OCI-LY7 (cell line): Measurements from ENCODE around the gene KRT38. TPM values are rescaled to one million over a fixed set of nuclear protein-coding genes. Genes with fewer than 3 reads are reported as not detected.

ENCODE experiments used
- BruUV-seq: library from RNA; stranded (reverse); fragments of 400-500 nt; replicated peaks from 2 replicates; lab custom pipeline; 2021; lab: Mats Ljungman, UMichigan
- CTCF ChIA-PET: fragments of 300-600 bp; sonication (Branson Sonifier 250); formaldehyde crosslinking; loops from one replicate; lab custom pipeline; 2022; ENCODE audit warnings: antibody characterized with exemption; ENCODE audit not compliant: unreplicated experiment; lab: Charles Lee
- POLR2A ChIA-PET: fragments of 300-600 bp; sonication (Branson Sonifier 250); formaldehyde crosslinking; loops from one replicate; lab custom pipeline; 2022; ENCODE audit warnings: antibody characterized with exemption; lab: Charles Lee
- DNase-seq: peaks from one replicate; pipeline ENCODE4 v3.0.0-alpha.2; 2015; ENCODE audit warnings: low spot score
- H2AFZ ChIP-seq: fragments of 200-600 bp; sonication (generic), shearing (Covaris generic); 2 replicates; pipeline ENCODE4 v1.6.1; 2014; ENCODE audit warnings: mild to moderate bottlenecking, antibody characterized with exemption, low read length, moderate library complexity
- H3K27ac ChIP-seq: fragments of 200-600 bp; sonication (generic); 2 replicates; pipeline ENCODE4 v1.5.1; 2014; ENCODE audit warnings: mixed run types, low read depth, mild to moderate bottlenecking, moderate library complexity, low read length, inconsistent platforms; ENCODE audit not compliant: poor library complexity, severe bottlenecking
- H3K36me3 ChIP-seq: fragments of 200-600 bp; sonication (generic); 2 replicates; pipeline ENCODE4 v1.6.1; 2014; ENCODE audit warnings: mild to moderate bottlenecking, antibody characterized with exemption, low read length, moderate library complexity, mixed read lengths; ENCODE audit not compliant: insufficient read depth
- H3K4me1 ChIP-seq: fragments of 200-600 bp; sonication (generic); 2 replicates; pipeline ENCODE4 v1.5.1; 2014; ENCODE audit warnings: mild to moderate bottlenecking, low read length; ENCODE audit not compliant: insufficient read depth, poor library complexity, severe bottlenecking
- H3K4me2 ChIP-seq: fragments of 200-600 bp; sonication (generic); 2 replicates; pipeline ENCODE4 v1.6.1; 2014; ENCODE audit warnings: mild to moderate bottlenecking, low read length
- H3K4me3 ChIP-seq: fragments of 200-600 bp; sonication (generic); 2 replicates; pipeline ENCODE4 v1.5.1; 2014; ENCODE audit warnings: mild to moderate bottlenecking, low read depth, low read length; ENCODE audit not compliant: poor library complexity, severe bottlenecking
- H3K79me2 ChIP-seq: fragments of 200-600 bp; sonication (generic); 2 replicates; pipeline ENCODE4 v1.6.1; 2016; ENCODE audit warnings: low read depth, mild to moderate bottlenecking, low read length, moderate library complexity, mixed read lengths; ENCODE audit not compliant: insufficient read depth
- H3K9me2 ChIP-seq: fragments of 200-600 bp; sonication (generic); 2 replicates; pipeline ENCODE4 v1.6.1; 2016; ENCODE audit warnings: mild to moderate bottlenecking, low read length, mixed read lengths; ENCODE audit not compliant: insufficient read depth
- H3K9me3 ChIP-seq: fragments of 200-600 bp; sonication (generic); 2 replicates; pipeline ENCODE4 v1.6.1; 2014; ENCODE audit warnings: mild to moderate bottlenecking, mixed run types, low read length, mixed read lengths
- H4K20me1 ChIP-seq: fragments of 200-600 bp; sonication (generic); 2 replicates; pipeline ENCODE4 v1.6.1; 2014; ENCODE audit warnings: mild to moderate bottlenecking, antibody characterized with exemption, low read length, moderate library complexity, mixed read lengths; ENCODE audit not compliant: insufficient read depth
- EZH2phosphoT487 ChIP-seq: fragments of 200-600 bp; sonication (generic); IDR thresholded peaks from 2 replicates; pipeline ENCODE4 v1.6.1; 2018; ENCODE audit warnings: low read depth, borderline replicate concordance, mild to moderate bottlenecking, mixed run types, antibody characterized with exemption, low read length, moderate library complexity, mixed read lengths
- intact Hi-C: fragments of 100-400 bp; cut with micrococcal nuclease; formaldehyde crosslinking; loops from one replicate; pipeline ENCODE4 v1.10.0; 2022; ENCODE audit not compliant: unreplicated experiment
- total RNA-seq, 2 experiments: library from RNA; depleted of rRNA in 1 of 2; stranded (reverse); fragments of >200 nt in 1 of 2; shearing (Covaris generic) in 1 of 2; gene quantifications; 2 replicates each; pipeline ENCODE4 v1.2.3, GENCODE V29; 2014 to 2022
- TF ChIP-seq, protein P1 (sequence below): fragments of 200-600 bp; sonication (generic); conservative IDR thresholded peaks from 2 replicates; pipeline ENCODE4 v1.5.1; 2014; ENCODE audit warnings: mild to moderate bottlenecking, antibody characterized with exemption, low read length, moderate library complexity, mixed read lengths

The KRT38 gene
- total RNA-seq, 2 experiments from 2014 or later = not detected

DNA sequence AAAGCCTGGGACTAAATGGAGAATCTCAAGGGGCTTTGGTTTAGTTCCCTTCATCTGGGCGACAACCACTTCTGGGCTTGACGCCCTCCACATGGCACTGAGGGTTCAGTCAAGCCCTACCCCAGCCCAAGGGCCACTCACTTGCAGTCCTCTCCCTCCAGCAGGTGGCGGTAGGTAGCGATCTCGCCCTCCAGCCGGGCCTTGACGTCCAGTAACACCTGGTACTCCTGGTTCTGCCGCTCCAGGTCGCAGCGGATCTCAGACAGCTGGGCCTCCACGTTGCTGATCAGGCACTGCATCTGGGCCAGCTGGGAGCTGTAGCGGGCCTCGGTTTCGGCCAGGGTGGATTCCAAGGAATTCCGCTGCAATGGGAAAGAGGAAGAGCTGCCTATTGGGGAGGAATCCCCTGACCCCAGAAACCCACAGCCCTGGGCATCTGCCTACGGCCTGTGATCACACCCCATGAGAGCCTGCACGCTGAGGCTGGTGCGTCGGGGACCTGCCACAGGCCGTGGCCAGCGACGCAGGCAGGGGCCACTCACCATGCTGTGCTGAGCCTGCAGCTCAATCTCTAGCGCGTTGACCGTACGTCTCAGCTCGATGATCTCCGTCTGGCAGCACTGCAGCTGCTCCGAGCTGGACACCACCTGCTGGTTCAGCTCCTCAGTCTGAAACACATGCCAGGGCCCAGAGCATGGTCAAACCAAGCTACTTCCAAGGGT lies 46.2 kb upstream of the KRT38 start:
- Histone ChIP-seq H3K27ac (no peak overlapping the region), H3K4me1 (no peaks in the 10 kb centered on the region), H3K4me3 (no peak overlapping the region), H3K9me2 (no peaks in the 10 kb centered on the region), H2AFZ (no peak overlapping the region), H3K9me3 (no peaks in the 10 kb centered on the region), H3K36me3 (no peaks in the 10 kb centered on the region), H4K20me1 (no peaks in the 10 kb centered on the region), H3K79me2 (no peaks in the 10 kb centered on the region), H3K4me2 (no peak overlapping the region)
- no TSS peak for BruUV-seq
- POLR2A ChIA-PET = interaction anchor here (0.6 kb wide), 1 partner anchor 39 kb away, joined by 4 read pairs; no protein-coding TSS in a partner anchor
- peak; percentile 35 for DNase-seq
- intact Hi-C loops = loop anchor here (5.0 kb wide), 1 partner anchor 175 kb away; no protein-coding TSS in a partner anchor
- CTCF ChIA-PET = no interaction called here
- TF ChIP-seq EZH2phosphoT487 = no peak
- TF ChIP-seq, protein P1, sequence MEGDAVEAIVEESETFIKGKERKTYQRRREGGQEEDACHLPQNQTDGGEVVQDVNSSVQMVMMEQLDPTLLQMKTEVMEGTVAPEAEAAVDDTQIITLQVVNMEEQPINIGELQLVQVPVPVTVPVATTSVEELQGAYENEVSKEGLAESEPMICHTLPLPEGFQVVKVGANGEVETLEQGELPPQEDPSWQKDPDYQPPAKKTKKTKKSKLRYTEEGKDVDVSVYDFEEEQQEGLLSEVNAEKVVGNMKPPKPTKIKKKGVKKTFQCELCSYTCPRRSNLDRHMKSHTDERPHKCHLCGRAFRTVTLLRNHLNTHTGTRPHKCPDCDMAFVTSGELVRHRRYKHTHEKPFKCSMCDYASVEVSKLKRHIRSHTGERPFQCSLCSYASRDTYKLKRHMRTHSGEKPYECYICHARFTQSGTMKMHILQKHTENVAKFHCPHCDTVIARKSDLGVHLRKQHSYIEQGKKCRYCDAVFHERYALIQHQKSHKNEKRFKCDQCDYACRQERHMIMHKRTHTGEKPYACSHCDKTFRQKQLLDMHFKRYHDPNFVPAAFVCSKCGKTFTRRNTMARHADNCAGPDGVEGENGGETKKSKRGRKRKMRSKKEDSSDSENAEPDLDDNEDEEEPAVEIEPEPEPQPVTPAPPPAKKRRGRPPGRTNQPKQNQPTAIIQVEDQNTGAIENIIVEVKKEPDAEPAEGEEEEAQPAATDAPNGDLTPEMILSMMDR = peak; percentile 78

DNA sequence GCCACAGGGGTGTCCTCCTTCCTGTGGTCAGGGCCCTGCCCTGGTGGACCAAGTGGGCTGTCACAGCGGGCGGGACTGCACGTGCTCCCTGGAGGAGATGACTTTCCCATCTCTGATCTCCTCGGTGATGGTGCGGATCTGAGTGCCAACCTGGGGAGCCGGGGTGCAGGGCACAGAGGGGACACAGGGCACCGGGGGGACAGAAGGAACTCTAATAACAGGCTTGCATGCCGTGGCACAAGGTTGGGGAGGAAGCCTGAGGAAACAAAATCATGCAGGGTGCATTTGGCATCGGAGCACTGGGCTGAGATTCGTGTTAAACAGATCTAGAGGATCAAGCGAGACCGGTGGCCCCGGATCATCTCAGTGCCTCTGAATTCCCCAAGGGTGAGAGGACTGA lies 45.5 kb upstream of the KRT38 start:
- Histone ChIP-seq H3K79me2 (no peaks in the 10 kb centered on the region), H4K20me1 (no peaks in the 10 kb centered on the region), H3K36me3 (no peaks in the 10 kb centered on the region), H3K4me3 (no peak overlapping the region), H2AFZ (no peak overlapping the region), H3K27ac (no peak overlapping the region), H3K9me2 (no peaks in the 10 kb centered on the region), H3K4me2 (no peak overlapping the region), H3K4me1 (no peaks in the 10 kb centered on the region), H3K9me3 (no peaks in the 10 kb centered on the region)
- ChIA-PET POLR2A (no interaction called here), CTCF (no interaction called here)
- intact Hi-C loops = loop anchor here (5.0 kb wide), 1 partner anchor 176 kb away; no protein-coding TSS in a partner anchor
- no peak for DNase-seq
- no TSS peak for BruUV-seq
- TF ChIP-seq, protein P1 = no peak
- TF ChIP-seq EZH2phosphoT487 = no peak
